G401.6 (cell line): Measurements from ENCODE around the gene ANKRD39.
"Not testable (repeated sequence)": the region's sequence is repeated elsewhere in the genome, so short reads cannot be mapped to it uniquely, and the experiment has no call there.

Experiments
- FAIRE-seq: peaks from 2 replicates; lab custom pipeline; 2012; peaks lifted over from hg19 to GRCh38; lab: Jason Lieb, UNC

ANKRD39 gene

GRCh38 chr2:96857667-96858372 lies at the start of gene ANKRD39:
Gene ANKRD39, minus strand, starts transcription at chr2:96858016. Its CDS starts 29 bp downstream, at chr2:96857987.
- FAIRE-seq: peak; percentile 59

DNA sequence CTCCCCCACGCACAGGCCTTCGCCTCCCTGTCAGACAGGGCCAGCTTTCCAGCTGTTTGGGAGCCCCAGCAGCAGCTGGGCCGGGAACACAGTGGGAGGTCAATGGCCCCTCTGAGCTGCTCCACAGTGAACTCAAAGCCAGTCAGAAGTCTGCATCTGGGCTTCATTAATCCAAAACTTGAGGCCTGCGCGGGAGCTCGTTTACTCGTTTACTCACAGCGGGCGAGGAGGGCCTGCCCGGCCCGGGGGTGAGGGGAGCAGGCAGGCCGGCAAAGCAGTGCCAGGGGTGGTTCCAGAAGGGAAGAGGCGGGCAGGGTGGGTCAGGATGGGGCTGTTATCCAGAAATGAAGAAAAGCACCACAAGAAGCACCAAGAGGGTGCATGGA lies 48.9 kb upstream of the ANKRD39 start:
- no peak for FAIRE-seq

- no peak for FAIRE-seq
Measured at GRCh38 chr2:96903815-96904214, 46.0 kb upstream of the ANKRD39 start.

GRCh38 chr2:96903318-96903717 lies 45.5 kb upstream of the ANKRD39 start:
- FAIRE-seq: no peak

- FAIRE-seq: no peak
Measured at GRCh38 chr2:96900237-96900636, 42.4 kb upstream of the ANKRD39 start.

GRCh38 chr2:96899413-96899741 lies 41.6 kb upstream of the ANKRD39 start:
- no peak for FAIRE-seq

- no peak for FAIRE-seq
Measured at GRCh38 chr2:96898641-96899412, 41.0 kb upstream of the ANKRD39 start.

- FAIRE-seq: no peak
Measured at GRCh38 chr2:96898135-96898505, 40.3 kb upstream of the ANKRD39 start.

GRCh38 chr2:96897491-96898134 lies 39.8 kb upstream of the ANKRD39 start:
- FAIRE-seq: no peak

- no peak for FAIRE-seq
Measured at GRCh38 chr2:96895746-96896651, 38.2 kb upstream of the ANKRD39 start.

DNA sequence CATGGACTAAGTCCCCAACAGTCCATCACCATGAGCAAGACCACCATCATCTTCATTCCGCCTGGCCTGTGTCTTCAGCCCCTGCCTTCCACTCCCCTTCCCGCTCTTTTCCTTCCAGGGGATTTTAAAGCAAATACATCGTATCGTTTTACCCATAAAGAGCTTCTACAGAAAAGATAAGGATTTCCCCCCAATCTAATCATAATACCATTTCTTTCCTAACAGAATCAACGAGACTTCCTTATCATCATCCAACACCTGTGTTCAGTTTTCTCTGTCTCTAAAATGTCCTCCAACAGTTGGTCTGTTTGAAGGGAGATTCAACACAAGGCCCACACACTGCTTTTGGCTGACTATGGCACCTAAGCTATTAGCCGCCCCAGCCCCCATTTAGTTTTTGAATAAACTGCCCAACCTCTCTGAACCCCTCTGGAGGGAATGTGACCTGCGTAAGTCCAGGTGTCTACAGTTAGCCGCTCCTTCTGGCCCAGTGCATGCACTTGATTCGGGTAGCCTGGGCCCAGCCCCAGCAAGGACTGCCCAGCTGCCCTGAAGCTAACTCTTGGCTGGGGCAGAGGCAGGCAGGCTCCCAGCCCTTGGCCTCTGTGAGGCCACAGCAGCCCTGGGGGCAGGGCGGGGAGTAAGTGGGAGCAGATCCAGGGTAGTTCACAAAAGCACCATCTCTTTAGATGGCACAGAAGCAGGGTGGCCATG lies 37.4 kb upstream of the ANKRD39 start:
- FAIRE-seq: no peak

DNA sequence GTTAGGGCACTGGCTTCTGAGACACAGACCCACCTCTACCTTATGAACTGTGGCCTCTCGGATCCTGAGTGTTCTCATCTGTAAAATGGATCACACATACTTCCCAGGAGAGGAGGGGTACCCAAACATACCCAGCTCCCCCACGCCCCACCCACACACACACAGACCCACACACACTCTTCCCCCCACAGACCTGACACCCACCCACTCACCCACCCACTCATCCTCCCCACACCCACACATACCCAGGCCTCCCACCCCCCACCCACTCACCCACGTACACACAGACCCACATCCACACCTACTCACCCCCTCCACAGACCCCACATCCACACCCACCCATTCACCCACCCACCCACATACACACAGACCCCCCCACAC lies 36.3 kb upstream of the ANKRD39 start:
- FAIRE-seq: no peak

DNA sequence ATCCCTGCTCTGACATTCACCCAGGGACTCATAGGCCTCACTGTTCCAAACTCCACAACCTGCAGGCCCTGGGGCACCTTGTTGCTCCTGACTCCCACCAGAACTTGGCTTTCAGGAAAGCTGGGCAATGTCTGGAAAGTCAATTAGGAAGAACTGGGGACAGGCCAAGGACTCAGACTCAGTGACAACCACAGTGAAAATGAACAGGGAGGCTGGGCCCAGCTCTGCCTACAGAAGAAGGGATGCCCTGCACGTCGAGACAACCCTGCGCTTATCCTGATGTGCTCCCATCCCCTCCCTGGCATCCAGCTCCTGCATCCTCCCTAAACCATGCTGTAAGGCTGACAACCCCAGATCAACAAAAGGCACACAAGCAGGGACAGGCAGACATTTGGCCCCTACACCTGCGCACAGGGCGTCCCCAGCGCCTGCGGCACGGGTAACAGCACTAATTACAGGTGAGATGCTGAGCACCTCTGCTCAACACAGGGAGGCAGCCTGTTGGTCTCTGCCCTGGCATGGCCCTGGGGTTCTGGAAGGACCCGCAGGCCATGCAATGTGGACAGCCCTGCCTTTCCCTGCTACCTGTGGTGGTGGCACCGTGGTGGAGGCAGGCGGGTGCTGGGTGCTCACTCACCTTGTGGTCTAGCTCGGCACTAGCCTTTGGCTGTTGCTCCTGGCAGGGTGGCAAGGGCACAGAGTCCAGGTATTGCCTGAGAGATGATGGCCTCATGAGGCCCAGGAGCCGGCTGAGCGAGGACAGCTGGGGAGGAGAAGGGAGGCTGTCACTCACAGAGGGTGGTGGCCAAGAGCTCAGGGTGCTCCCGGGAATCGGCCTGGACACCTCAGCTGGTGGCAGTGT lies 35.7 kb upstream of the ANKRD39 start:
- no peak for FAIRE-seq

DNA sequence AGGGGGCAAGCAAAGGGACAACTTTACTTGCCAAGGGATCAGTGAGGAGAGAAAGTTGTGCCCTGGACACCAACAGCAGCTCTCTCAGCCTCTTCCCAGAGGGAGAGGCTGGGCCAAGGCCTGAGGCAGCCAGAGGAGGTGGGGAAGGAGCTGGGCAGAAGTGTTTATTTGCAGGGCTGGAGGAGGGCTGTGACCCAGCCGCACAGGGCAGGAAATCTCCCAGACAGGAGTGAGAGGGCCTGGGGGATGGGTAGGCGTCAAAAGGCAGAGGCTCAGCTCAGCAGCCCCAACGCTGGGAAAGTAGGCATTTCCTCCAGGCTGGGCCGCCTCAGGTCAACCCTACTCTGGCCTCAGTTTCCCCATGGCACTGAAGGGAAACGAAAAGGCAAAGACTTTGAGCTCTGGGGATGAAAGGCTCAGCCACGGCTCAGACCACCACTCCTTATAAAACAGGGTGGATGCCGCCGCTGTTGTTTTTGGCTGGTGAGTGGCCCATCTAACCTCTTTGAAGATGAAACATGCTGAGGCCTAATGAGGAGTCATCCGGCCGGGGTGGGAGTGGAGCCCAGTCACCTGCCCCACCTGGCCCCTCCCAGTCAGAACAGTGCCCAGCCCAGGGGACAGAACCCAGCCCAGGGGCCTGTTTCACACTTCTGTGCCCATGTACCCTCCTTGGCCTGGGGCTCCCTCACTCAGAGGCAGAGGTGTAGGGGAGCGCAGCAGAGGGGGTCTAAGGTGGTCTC lies 33.9 kb upstream of the ANKRD39 start:
- no peak for FAIRE-seq

- FAIRE-seq: no peak
Measured at GRCh38 chr2:96890726-96891385, 33.0 kb upstream of the ANKRD39 start.

DNA sequence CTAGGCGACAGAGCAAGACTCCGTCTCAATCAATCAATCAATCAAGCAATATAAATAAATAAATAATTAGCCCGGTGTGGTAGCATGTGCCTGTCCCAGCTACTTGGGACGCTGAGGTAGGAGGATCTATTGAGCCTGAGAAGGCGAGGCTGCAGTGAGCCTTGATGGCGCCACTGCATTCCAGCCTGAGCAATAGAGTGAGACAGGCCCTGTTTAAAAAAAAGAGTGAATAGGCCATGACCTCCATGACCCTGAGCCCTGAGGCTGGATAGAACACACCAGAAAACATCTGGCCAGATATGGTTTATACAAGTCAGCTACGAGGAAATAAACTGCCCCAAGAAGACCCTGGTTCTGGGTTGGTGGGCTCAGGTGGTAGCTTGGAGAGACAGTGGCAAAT lies 32.4 kb upstream of the ANKRD39 start:
- no peak for FAIRE-seq

- FAIRE-seq: not testable (repeated sequence)
Measured at GRCh38 chr2:96889502-96889901, 31.7 kb upstream of the ANKRD39 start.

DNA sequence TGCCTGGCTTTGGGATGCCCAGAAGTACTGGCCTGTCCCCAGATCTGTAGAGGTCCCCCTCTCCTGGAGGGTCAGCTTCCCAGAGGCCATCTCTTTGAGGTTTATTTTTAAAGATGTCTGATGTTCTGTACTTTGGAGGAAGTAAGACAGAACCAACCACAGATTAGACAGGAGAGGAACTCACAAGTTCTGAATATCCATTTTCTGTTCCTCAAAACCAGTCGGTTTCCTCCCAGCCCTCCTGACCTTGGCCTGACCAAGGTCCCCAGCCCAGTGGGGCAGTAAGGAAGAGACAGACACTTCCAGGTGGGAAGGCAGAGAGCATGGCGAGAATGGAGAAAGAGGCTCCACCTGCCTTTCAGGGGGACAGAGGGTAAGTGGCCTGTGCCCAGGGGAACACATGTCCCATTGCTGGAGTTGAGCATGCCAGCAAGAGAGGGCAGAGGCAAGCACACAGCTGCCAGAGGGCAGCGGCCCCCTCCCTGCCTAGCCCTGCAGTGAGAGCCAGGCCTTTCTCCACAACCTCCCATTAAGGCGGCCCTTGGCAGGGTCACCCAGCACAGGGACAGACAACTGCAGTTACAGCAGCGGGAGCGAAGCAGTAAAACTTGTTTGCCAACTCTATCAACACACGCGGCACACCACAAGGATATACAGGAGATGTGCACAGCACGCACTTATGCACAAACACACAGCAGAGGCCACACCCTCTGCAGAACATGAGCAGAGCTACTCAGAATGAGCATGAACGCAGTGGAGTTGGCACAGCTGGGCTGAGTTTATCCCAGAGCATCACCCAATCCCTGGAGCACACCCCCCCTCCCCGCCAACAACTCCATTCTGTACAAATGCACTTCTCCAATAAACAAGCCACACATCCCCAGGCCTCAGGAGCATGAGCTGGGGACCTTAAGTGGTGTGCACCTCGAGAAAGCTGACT lies 30.5 kb upstream of the ANKRD39 start:
- FAIRE-seq: no peak
